NCI-H1436 treated with DMSO at 0.1 percent for 48 hours (cell line): ENCODE results near the gene RNU1-2.
A peak's percentile ranks its signal among the peaks of the same experiment; 100 is the strongest.
"Not testable (repeated sequence)": the region's sequence is repeated elsewhere in the genome, so short reads cannot be mapped to it uniquely, and the experiment has no call there.

Experiments used
- DNase-seq: peaks from one replicate; lab custom pipeline; 2025; lab: John Stamatoyannopoulos, UW

RNU1-2 gene

DNA sequence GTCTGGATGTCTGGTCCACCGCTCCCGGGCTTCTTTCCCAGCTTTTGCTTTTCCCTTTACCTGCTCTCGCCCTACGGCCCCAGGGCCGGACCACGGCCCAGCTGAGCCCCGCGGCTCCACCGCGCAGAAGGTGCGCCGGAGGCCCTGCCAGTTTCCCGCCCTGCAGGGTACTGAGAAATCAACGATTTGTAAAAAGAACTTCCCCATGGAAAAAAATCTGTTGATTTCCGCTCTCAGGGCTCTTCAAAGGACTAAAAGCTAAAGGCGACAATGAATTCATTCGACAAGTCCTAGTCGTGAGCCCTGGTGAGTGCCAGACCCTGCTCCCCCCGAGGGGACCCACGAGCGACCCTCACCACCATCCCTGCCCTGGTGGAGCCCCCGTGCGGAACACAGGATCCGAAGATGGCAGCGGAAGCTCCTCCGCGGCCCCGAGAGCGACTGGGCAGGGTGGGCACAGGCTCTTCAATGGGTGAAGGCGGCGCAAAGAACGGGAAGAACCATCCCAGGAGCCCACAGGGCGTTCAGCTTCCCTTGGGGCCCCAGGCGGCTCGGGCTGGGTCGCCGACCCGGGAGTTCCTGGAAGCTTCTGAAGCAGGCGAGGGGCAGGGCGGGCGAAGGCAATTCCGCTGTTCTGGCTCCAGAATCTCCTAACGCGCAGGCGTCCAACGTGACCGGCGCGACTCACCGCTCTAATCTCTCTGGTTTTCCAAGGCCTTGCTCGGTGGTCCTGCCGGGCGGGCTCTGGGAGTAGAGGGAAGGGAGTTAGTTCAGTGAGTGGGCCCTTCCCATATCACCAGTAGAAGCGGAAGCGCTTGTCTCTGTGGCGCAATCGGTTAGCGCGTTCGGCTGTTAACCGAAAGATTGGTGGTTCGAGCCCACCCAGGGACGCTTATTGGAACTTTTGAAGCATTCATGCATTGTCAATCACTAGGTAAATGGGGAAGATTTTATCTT lies 6.6 kb upstream of the RNU1-2 start:
- DNase-seq: no peak

DNA sequence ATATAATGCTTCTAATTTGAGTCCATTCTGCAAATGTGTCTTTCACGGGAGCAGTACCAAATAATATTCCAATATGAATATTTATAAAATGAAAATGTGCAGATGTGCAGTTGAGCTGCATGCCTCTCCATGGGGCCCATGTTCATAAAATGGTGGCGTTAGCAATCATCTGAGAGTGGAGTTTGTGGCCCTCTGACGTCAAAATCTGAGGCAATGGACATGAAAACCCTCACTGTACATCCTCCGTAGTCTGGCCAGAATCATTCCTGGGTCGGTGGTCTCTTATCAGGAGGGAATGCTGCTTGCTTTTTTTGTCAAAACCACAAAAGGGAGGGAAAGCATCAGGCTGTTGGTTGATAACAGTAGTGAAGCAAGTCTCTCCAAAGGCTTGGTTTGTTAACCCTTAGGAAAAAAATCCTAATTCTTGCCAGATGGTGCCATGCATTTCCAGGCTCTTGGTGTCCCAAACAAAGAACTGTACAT lies 5.2 kb upstream of the RNU1-2 start:
- DNase-seq: not testable (repeated sequence)

- DNase-seq: not testable (repeated sequence)
Measured at GRCh38 chr1:16891057-16891456, 4.7 kb upstream of the RNU1-2 start.

GRCh38 chr1:16892978-16893525 lies 2.7 kb upstream of the RNU1-2 start:
- DNase-seq: not testable (repeated sequence)

DNA sequence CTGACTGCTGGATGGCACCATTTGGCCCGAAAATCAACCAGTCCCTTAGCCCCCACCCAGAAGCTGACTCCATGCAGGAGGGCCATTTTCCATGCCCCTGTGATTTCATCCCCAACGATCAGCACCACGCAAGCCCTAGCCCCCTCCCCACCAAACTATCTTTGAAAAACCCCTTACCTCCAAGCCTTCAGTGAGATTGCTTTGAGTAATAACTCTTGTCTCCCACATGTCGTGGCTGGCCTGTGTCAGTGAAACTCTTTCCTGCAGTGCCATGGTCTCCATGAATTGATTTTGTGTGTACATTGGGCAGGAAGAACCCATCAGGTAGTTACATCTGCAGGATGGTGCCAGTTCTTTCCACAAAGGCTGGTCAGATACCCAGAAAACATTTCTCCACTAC lies 2.0 kb upstream of the RNU1-2 start:
- not testable (repeated sequence) for DNase-seq

- DNase-seq: not testable (repeated sequence)
Measured at GRCh38 chr1:16894338-16894737, 1.4 kb upstream of the RNU1-2 start.

- DNase-seq: not testable (repeated sequence)
Measured at GRCh38 chr1:16895233-16895597, 565 bp upstream of the RNU1-2 start.

DNA sequence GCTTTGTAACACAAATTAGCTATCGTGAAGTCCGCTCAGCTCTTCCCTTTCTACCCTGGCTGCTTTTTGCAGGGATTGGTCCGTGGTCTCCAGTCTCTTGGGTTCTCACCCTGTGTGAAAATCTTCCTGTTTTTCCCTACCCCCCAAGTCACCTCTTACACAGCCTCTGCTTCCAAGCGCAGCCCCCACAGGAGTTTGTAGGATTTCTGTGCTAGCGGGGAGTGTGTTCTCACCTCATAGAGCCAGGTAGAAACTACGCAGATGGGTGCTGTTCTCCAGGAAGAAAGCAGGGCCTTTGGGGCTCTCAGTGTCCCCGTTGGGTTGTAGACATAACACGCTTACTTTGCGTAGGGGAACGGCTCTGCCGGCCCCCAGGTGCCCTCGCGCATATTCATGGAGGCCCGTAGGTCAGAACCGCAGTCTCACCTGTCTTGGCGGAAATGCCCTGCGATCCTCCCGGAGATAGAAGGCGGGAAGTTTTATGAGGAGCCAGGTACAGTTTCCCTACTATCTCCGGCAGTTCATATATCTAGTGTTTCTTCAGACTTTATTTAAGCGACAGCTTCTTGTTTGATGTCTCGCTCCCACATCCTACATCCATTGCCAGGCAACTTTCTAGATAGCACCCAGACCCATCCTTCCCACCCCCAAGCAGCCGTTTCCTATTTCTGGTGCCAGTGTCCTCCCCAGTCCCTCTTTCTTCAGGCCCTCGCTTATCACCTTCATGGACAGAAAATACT lies 706 bp downstream of the RNU1-2 start:
- DNase-seq: not testable (repeated sequence)

GRCh38 chr1:16897653-16898052 lies 1.9 kb downstream of the RNU1-2 start:
- DNase-seq: not testable (repeated sequence)

- DNase-seq: not testable (repeated sequence)
Measured at GRCh38 chr1:16898298-16898697, 2.5 kb downstream of the RNU1-2 start.

DNA sequence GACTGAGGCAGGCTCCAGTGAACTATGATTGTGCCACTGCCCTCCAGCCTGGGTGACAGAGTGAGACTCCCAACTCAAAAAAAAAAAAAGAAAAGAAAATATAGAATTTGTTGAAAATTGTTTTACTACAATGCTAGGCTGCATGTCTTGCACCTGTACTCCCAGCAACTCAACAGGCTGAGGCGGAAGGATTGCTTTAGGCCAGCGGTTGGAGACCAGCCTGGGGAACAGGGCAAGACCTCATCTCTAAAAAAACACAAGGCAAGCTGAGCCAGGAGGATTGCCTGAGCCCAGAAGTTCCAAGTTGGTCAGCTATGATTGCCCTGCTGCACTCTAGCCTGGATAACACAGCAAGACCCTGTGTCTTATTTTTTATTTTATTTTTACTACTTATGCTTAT lies 3.2 kb downstream of the RNU1-2 start:
- DNase-seq: not testable (repeated sequence)

GRCh38 chr1:16900751-16901150 lies 5.0 kb downstream of the RNU1-2 start:
- no peak for DNase-seq

DNA sequence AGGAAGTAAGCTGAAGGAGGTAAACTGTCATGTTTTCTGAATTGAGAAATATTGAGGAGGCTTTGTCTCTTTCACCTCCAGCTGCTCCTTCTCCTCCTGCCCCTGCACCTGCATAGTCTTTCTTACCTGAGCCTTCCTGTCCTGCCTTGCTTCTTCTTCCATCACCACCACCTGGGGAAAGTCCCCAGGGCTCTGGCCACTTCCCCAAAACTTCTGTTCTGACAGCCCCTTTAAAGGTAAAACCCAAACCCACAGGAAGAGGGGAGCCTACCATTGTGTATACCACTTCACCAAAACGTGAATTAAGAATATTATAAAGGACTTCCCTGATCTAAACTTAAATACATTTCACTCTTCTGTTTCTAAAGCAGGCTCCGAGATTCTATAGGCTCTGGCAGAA lies 5.6 kb downstream of the RNU1-2 start:
- not testable (repeated sequence) for DNase-seq

GRCh38 chr1:16903054-16903453 lies 7.3 kb downstream of the RNU1-2 start:
- no peak for DNase-seq

DNA sequence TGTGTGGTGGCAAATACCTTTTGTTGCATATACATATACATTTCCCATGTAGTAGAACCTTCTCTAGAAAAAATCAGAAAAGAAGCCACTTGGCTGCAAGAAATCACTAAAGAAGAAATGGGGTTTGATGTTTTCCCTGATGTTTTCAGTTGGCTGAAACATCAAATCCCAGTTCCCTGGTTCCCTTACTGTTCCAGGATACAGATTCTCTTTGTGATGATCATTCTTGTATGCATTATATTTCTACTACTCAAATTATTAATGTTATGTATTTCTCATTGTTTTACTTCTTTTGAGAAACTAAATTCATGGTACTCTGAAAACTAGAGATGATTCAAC lies 7.6 kb downstream of the RNU1-2 start:
- no peak for DNase-seq

- peak; percentile 90 for DNase-seq
Measured at GRCh38 chr1:16904560-16905109, 8.9 kb downstream of the RNU1-2 start.

DNA sequence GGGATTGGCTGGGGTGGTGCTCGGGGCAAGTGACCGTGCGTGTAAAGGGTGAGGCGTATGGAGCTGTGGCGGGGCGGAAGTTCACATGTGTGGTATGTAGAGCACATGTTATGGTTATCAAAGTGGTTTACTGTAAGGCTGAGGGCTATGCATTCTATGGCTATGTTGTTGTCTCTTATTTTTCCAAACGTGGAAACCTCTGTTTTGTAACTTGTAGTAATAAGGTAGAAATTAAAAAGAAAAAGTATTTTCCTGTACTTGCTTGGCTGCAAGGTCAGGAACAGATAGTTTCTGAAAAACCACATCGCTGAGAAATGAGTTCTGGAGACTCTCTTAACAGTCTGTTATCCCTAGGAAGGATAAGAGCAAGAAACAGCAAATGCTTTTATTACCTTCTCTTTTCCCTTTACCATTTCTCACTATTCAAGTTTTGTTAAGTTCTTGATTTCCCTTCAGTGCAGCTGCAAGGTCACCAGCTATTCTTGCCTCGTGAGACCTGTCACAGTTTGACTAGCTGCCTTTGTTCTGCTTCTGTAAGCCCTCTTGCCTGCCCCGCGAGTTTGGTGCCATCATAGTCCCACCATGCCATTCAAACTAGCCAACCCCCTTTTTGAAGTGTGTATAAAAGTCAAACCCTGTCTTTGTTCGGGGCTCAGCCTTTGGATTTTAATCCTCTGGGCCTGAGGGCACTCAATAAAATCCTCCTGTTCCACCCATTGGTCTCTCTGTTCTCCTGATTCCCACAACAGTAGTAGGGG lies 9.5 kb downstream of the RNU1-2 start:
- DNase-seq: no peak

- no peak for DNase-seq
Measured at GRCh38 chr1:16905868-16906702, 10.3 kb downstream of the RNU1-2 start.

DNA sequence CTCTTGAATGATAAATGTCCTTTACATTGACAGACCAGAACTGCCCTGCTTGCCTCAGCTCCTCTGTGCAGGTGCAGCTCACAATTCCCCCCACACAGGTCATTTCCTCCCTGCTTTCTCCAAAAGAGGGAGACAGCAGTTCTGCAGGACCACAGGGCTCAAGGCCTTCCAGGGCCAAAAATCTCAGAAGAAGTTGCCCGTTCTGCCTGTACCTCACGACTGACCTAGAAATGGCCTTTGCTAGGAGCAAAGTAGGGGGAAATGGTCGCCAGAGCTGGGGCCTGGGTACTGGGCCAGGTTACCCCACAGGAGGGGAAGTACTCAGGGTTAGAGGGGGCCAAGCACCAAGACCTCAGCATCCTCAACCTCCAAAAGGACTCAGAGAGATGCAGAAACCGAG lies 11.1 kb downstream of the RNU1-2 start:
- no peak for DNase-seq

GRCh38 chr1:16907870-16908758 lies 12.3 kb downstream of the RNU1-2 start:
- DNase-seq: no peak
